Stimulated activated CD4-positive, alpha-beta T cell treated with anti-CD3 and anti-CD28 coated beads, TNF-alpha, amount 100 ng/mL, for 24 hours (primary cell): ENCODE results near the gene OTOP2.
"Not testable (repeated sequence)": the region's sequence is repeated elsewhere in the genome, so short reads cannot be mapped to it uniquely, and the experiment has no call there.

Experiments
- DNase-seq, 3 experiments: peaks; one replicate each; pipeline ENCODE4 v3.0.0-alpha.2; 2020; ENCODE audit warnings: low read depth in 3 of 3

OTOP2 gene

GRCh38 chr17:74971069-74971841, 47.2 kb downstream of the OTOP2 start:
- no peak for DNase-seq

- no peak for DNase-seq
Measured at GRCh38 chr17:74971842-74972106, 47.7 kb downstream of the OTOP2 start.

GRCh38 chr17:74972107-74972972, 48.3 kb downstream of the OTOP2 start, which contains the start of gene HID1:
Gene HID1, minus strand, starts transcription at chr17:74972759. Its CDS starts 103 bp downstream, at chr17:74972656.
- peak; percentile 60 to 77 (median 60) for DNase-seq

GRCh38 chr17:74972973-74973328, 48.9 kb downstream of the OTOP2 start:
- no peak for DNase-seq

- DNase-seq = no peak
Measured at GRCh38 chr17:74975943-74976342, 51.9 kb downstream of the OTOP2 start.

- DNase-seq = no peak
Measured at GRCh38 chr17:74977802-74978201, 53.7 kb downstream of the OTOP2 start.

- no peak for DNase-seq
Measured at GRCh38 chr17:74978240-74978639, 54.2 kb downstream of the OTOP2 start.

GRCh38 chr17:74979408-74980146, 55.5 kb downstream of the OTOP2 start:
- no peak for DNase-seq

- no peak for DNase-seq
Measured at GRCh38 chr17:74981318-74981978, 57.4 kb downstream of the OTOP2 start.

- DNase-seq = peak; percentile 55 to 77 (median 56)
Measured at GRCh38 chr17:74981979-74982662, 58.0 kb downstream of the OTOP2 start.

GRCh38 chr17:74982663-74983313, 58.7 kb downstream of the OTOP2 start:
- not testable (repeated sequence) for DNase-seq
